Stimulated activated CD8-positive, alpha-beta memory T cell treated with anti-CD3 and anti-CD28 coated beads, Interleukin-2, amount 100 ng/mL, for 48 hours (primary cell): Measurements from ENCODE around the gene NINL.

Experiments
- DNase-seq, 2 donors: peaks; one replicate each; pipeline ENCODE4 v3.0.0-alpha.2; 2020; ENCODE audit warnings: low read depth in 2 of 2

The NINL gene

DNA sequence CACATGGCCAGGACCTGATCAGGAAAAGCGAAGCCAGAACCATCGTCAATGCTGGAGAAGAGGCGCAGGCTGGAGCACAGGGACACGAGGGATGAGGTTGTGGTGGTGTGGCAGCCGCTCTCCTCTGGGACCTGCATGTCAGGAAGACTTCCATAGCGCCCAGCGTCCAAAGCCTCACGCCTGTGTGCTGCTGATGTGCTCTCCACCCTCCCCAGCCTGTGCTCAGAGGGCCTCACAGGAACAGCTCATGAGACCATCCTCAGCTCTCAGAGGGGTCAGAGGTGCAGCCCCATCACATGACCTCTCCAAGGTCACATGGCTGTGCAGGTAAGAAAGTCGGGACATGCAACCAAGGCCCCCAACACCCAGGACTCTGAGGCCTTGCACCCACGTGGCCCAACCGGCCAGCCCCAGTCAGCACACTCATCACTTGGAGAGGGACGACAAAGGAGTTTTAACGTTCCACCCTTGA, 84.4 kb downstream of the NINL start:
- DNase-seq: no peak

GRCh38 chr20:25499855-25500434, 85.4 kb downstream of the NINL start:
- DNase-seq: no peak

GRCh38 chr20:25499031-25499430, 86.3 kb downstream of the NINL start:
- no peak for DNase-seq

DNA sequence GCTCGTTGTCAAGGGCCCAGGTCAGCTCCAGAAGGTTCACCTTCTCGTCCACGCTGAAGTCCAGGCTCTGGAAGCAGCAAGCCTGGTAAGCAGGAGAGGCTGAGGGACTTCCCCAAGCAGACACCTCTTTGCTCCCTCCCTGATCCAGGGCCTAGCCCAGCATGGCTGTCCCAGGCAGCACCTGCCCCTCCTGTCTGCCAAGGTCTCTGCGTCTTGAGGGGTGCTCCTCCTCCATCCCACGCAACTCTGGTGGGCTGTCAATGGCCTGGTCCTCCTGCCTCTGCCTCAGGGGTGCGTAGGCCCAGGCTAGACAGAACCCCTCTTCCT, 87.1 kb downstream of the NINL start:
- DNase-seq: no peak

DNA sequence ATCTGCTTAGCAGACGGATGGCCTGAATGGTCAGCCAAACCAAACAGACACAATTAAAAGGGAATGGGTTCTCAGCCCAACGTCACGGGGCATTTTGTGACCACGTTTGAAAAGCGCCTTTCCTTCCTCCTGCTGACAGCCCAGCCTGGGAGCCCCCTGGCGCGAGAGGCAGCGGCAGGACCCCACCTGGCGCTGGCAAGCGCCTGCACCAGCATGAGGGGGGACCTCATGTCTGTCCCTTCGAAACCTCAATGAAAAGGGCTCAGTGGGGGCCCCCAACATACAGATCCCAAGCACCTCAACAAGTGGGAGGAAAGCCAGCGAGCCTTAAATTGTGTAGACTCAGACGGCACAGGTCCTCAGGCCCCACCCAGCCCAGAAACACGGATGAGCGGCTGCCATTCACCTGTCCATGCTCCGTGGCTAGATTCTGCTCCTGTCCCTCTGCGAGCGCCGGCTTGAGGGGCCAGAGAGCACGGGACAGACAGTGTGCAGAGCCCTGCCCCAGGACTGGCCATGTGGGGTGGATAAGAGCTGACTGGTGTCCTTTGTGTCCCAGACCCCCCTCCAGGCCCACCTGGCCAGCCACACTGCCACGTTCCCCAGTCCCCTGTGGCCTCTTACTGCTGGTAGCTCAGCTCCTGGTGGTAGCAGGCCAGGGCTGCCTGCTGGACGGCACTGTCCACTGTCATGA, 87.6 kb downstream of the NINL start:
- no peak for DNase-seq

GRCh38 chr20:25496968-25497401, 88.3 kb downstream of the NINL start:
- no peak for DNase-seq

DNA sequence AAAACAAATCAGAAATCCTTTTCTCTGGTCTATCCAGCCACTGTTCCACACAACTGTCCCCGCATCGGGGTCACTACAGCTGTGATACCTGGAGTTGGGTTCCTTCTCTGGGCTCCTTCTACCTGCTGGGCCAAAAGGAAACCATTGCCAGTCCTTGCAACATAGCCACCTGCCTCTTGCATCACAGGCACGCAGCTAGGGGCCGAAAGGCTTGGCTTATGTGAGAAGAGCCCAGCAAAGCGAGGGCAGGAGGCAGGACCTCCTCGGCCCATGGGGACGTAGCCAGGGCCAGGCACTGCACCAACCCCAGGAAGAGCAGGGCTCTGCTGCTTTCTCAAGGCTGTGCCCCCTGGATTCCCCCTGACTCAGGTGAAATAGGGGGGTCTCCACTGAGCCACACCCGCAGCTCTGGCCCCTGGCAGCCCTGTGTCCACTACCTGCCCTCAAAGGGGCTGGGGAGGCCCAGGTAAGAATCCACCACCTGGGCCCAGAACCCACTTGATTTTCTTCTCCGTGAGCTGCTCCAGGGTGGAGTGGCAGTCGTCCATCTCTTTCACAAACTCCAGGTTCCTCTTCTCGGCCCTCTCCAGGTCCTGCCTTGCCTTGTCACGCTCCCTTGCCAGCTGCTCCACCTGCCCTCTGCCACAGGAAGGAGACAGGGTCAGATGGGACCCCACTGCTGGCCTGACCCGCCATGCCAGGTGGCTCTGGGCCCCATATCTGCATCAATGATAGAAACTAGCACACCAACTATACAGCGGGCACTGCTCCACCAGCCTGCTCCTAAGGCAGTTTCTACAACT, 89.0 kb downstream of the NINL start:
- DNase-seq: no peak

- DNase-seq: no peak
Measured at GRCh38 chr20:25495189-25495824, 90.0 kb downstream of the NINL start.

GRCh38 chr20:25494506-25495188, 90.7 kb downstream of the NINL start:
- no peak for DNase-seq

DNA sequence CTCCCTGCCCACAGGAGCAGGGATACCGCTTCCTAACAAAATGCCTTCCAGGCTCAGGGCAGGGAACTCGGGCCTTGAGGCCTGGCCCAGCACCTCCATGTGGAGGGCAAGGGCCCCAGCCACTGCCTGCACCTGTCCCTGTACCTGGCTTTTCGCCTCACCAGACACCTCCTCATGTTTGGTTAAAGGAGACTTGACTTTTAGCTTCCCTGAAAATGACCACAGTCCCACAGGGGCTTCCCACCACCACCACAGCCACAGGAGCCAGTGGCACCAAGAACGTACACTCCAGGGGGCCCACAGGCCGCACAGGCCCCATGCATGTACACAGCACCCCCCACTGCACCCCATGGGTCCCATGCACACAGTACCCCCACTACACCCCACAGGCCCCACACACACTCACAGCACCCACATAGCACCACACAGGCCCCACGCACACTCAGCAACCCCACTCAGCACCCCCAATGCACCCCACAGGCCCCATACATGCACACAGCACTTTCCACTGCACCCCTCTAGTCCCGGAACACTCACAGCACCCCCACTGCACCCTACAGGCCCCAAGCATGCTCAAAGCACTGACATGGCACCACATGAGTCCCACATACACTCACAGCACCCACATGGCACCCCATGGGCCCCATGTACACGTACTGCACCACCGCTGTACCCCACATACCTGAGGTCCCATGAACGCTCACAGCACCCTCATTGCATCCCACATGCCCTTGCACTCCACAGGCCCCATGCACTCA, 91.4 kb downstream of the NINL start:
- DNase-seq: no peak

DNA sequence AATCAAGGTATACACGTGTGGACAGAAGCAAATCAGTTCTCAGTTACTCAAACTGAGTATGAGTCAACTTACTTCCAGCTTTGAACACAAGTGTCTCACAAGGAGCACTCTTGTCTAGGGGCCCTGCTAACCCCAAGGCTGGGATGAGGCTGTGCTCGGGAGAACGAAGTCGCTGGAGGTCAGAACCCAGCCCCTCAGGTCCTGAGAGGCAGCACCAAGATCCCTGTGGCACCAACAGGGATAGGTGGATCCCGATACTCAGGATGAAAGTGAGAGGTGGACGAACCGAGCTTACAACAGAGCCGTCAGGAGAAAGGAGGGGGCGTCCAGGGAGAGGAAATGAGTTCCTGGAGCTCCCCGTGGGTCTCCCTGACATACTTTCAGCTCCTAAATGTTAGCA, 92.2 kb downstream of the NINL start:
- no peak for DNase-seq

- DNase-seq: no peak
Measured at GRCh38 chr20:25491446-25492038, 93.8 kb downstream of the NINL start.

- no peak for DNase-seq
Measured at GRCh38 chr20:25490656-25491445, 94.5 kb downstream of the NINL start.

- DNase-seq: no peak
Measured at GRCh38 chr20:25489221-25489871, 96.0 kb downstream of the NINL start.

- DNase-seq: no peak
Measured at GRCh38 chr20:25487975-25488374, 97.4 kb downstream of the NINL start.

- DNase-seq: no peak
Measured at GRCh38 chr20:25487306-25487705, 98.0 kb downstream of the NINL start.

DNA sequence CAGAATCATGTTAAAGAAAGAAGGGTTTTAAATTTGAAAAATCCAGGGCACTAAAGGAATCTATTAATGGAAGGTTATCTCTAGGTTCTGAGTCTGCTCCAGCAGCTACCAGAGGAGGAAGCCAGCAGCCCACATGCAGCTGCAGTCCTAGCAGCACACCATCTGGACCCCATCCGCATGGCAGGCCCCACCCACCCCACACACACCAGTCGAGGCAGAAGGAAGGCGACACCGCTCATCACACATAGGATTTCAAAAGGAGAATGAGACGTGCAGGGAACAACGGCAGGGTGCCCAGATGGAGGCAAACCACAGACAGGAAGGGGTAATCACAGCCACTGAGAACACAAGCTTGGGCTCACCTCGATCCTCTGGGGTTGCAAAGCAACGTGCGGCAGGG, 99.0 kb downstream of the NINL start:
- DNase-seq: no peak

DNA sequence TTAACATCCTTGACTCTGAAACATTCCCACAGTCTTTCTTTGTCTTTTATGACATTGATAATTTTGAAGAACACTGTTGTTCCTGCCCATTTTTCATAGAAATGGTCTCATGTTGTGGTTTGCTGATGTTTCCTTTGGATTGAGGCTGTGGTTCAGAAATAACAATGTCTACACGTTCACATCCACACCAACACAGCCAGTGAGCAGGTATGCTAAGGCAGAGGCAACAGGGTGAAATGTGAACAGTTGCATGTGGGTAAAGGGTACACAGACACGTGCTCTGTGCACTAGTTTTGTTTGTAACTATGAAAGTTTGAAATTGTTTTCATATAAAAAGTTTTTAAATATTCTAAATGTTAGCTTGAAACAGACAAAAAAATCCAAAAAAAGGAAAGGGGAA, 99.5 kb downstream of the NINL start:
- no peak for DNase-seq

- DNase-seq: no peak
Measured at GRCh38 chr20:25484911-25485511, 100.3 kb downstream of the NINL start.
